Glutamatergic neuron (in vitro differentiated cells): ENCODE measurements around the gene ZNRF3. TPM values are rescaled to one million over a fixed set of nuclear protein-coding genes. Genes with fewer than 3 reads are reported as not detected.

Source experiments
- DNase-seq: peaks from one replicate; pipeline ENCODE4 v3.0.0; 2022
- H3K27ac Mint-ChIP-seq: one replicate; pipeline ENCODE4 v1.8.0; 2020; ENCODE audit warnings: mild to moderate bottlenecking, mixed read lengths, inconsistent platforms; ENCODE audit not compliant: unreplicated experiment
- H3K27me3 Mint-ChIP-seq: one replicate; pipeline ENCODE4 v1.8.0; 2020; ENCODE audit warnings: mild to moderate bottlenecking, moderate library complexity, mixed read lengths, inconsistent platforms; ENCODE audit not compliant: unreplicated experiment
- H3K36me3 Mint-ChIP-seq: one replicate; pipeline ENCODE4 v1.8.0; 2020; ENCODE audit warnings: mild to moderate bottlenecking, mixed read lengths, inconsistent platforms; ENCODE audit not compliant: unreplicated experiment
- H3K4me1 Mint-ChIP-seq: one replicate; pipeline ENCODE4 v1.8.0; 2020; ENCODE audit warnings: mild to moderate bottlenecking, low read depth, mixed read lengths, inconsistent platforms; ENCODE audit not compliant: unreplicated experiment
- H3K4me3 Mint-ChIP-seq: one replicate; pipeline ENCODE4 v1.8.0; 2020; ENCODE audit warnings: mild to moderate bottlenecking, mixed read lengths, inconsistent platforms; ENCODE audit not compliant: unreplicated experiment
- H3K9me3 Mint-ChIP-seq: one replicate; pipeline ENCODE4 v1.8.0; 2020; ENCODE audit warnings: mild to moderate bottlenecking, moderate library complexity, mixed read lengths, inconsistent platforms; ENCODE audit not compliant: unreplicated experiment
- total RNA-seq: library from RNA; stranded (reverse); fragmentation: NEBNext Ultra II Directional; extraction: Animal tissue kit (Norgen Biotek cat#: 25700); gene quantifications from one replicate; pipeline ENCODE4 v1.2.1, GENCODE V29; 2021; ENCODE audit not compliant: unreplicated experiment
- TF ChIP-seq, protein P1 (sequence below): fragments of 200-600 bp; sonication (generic); IDR thresholded peaks from one replicate; pipeline ENCODE4 v1.5.0; 2021; ENCODE audit not compliant: partially characterized antibody, unreplicated experiment

ZNRF3 gene
- total RNA-seq, 1 donor from 2014 or later, result 8.3 TPM

DNA sequence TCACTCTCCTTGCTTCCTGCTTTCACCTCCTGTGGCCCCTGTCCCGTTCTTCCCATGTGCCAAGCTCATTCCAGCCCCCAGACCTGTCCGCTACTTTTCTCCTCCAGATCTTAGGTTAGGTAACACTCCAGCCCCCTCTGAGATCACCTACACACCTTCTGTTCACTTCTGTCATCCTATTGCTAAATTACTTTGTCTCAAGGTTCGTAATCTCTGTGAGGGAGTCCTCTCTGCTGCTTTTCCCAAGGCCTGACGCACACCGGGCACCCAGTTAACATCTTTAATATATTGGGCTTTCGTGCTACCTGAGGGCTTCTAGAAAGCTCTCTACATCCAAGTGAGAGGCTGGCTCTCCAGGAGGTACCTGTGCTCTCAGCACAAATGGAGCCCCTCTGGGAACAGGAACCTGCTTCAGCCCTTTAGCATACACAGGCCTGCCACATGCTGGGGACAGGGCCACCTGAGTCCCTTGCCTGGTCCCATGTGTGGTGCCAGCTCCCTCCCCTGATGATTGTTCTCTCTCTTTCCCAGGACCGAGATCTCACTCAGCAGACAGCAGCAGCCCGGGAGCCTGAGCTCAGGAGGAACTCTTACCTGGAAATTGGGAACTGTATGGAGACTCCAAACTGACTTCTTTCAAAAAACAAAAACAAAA is 169.8 kb downstream of the ZNRF3 start:
- no peaks in the 10 kb centered on the region for H3K36me3 Mint-ChIP-seq
- no peak for DNase-seq
- TF ChIP-seq, protein P1, sequence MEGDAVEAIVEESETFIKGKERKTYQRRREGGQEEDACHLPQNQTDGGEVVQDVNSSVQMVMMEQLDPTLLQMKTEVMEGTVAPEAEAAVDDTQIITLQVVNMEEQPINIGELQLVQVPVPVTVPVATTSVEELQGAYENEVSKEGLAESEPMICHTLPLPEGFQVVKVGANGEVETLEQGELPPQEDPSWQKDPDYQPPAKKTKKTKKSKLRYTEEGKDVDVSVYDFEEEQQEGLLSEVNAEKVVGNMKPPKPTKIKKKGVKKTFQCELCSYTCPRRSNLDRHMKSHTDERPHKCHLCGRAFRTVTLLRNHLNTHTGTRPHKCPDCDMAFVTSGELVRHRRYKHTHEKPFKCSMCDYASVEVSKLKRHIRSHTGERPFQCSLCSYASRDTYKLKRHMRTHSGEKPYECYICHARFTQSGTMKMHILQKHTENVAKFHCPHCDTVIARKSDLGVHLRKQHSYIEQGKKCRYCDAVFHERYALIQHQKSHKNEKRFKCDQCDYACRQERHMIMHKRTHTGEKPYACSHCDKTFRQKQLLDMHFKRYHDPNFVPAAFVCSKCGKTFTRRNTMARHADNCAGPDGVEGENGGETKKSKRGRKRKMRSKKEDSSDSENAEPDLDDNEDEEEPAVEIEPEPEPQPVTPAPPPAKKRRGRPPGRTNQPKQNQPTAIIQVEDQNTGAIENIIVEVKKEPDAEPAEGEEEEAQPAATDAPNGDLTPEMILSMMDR, result no peak
- peaks cover 19% of the 10 kb centered on the region for H3K4me1 Mint-ChIP-seq
- H3K4me3 Mint-ChIP-seq, result no peak overlapping the region
- peaks cover 2% of the 10 kb centered on the region for H3K9me3 Mint-ChIP-seq
- H3K27ac Mint-ChIP-seq, result no peak overlapping the region
- H3K27me3 Mint-ChIP-seq, result peaks cover 7% of the 10 kb centered on the region

DNA sequence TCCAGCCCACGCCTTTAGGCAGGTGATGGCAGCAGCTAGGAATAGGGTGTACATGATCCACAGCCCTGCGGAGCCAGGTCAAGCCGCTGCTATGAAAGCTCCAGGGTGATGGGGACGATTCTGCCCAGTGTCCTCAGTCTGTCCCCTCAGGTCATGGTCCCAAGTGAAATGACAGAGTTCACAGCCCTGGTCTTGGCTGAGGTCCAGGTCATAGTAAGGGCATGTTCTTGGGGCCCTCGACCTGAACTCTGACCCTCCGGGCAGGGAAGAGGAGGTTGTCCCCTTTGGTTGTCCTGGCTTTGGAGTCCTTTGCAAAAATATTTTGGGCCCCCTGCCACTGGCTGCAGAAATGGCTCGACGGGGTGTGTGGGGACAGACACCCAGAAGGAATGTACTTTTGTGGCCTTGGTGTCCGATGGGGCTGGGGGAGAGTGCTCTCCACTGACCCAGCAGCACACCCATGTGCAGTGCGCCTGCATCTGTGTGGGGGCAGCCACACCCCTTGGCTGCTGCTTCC is 170.9 kb downstream of the ZNRF3 start:
- Mint-ChIP-seq H3K9me3 (peaks cover 2% of the 10 kb centered on the region), H3K27ac (no peak overlapping the region), H3K4me1 (peaks cover 20% of the 10 kb centered on the region)

DNA sequence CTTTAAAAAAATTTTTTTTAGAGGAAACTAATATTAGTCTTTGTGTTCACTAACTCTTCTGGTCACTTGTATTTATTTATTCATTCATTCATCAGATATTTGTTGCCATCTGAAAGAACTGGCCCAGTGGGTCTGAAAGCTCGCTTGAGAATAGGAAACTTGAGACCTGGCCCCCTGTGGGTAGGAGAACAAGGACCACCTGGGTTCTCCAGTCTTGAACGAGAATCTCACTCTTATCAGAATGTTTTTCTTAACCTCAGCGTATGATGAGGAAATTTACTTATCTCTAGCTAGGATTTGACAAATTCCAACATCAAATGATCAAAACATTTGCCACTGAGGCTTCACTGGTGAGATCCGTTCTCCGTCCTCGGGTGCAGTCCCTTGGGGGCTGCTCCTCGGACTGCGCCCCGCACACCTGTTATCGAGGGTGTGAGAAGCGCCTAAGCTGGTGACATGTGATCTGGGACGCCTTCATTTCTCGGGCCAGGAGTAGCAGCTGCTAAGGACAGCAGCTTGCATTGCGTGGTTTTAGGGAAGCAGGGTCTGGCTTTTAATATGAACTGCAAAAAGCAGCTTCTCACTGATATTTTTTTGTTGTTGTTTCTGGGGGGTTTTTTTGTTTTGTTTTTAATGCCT is 171.9 kb downstream of the ZNRF3 start:
- no peak for DNase-seq
- H3K27me3 Mint-ChIP-seq, result peaks cover 4% of the 10 kb centered on the region
- H3K4me1 Mint-ChIP-seq, result peaks cover 21% of the 10 kb centered on the region
- H3K27ac Mint-ChIP-seq, result peak overlapping the region; percentile 56
- H3K36me3 Mint-ChIP-seq, result no peaks in the 10 kb centered on the region
- peaks cover 5% of the 10 kb centered on the region for H3K9me3 Mint-ChIP-seq
- peak overlapping the region; percentile 46 for H3K4me3 Mint-ChIP-seq
- TF ChIP-seq, protein P1, result no peak

More for the DNA sequence above, 170.9 kb downstream of the ZNRF3 start:
- H3K4me3 Mint-ChIP-seq, result no peak overlapping the region
- TF ChIP-seq, protein P1, result no peak
- peaks cover 4% of the 10 kb centered on the region for H3K27me3 Mint-ChIP-seq
- no peaks in the 10 kb centered on the region for H3K36me3 Mint-ChIP-seq
- no peak for DNase-seq

DNA sequence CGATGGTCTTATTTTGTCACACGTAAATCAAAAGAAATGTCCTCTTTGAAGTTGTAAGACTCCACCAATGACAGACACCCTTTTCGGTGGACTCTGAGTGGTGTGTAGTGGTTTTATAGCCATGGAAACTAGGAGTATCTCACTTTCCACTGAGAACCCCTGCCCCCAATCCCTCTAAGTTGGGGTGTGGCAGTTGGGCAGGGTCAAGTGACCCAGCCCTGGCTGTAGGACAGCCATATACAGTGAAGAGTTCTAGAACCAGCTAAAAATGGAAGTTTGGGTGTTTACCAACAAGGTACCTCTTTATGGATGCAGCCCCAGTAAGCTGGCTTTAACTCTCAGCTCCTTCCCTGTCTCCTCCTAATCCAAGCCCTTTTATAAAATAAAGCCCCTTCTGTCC is 173.1 kb downstream of the ZNRF3 start:
- Mint-ChIP-seq H3K27me3 (peaks cover 4% of the 10 kb centered on the region), H3K36me3 (no peaks in the 10 kb centered on the region), H3K9me3 (peaks cover 6% of the 10 kb centered on the region), H3K4me3 (no peak overlapping the region), H3K27ac (no peak overlapping the region), H3K4me1 (peaks cover 26% of the 10 kb centered on the region)
- TF ChIP-seq, protein P1, result no peak
- DNase-seq, result no peak
